H1 (cell line): ENCODE data around the gene DGKI. TPM values are rescaled to one million over a fixed set of nuclear protein-coding genes. Genes with fewer than 3 reads are reported as not detected.
A peak's percentile ranks its signal among the peaks of the same experiment; 100 is the strongest.

Experiments used
- CTCF ChIA-PET: fragments of 300-600 bp; sonication (Branson Sonifier 250); formaldehyde crosslinking; loops from one replicate; lab custom pipeline; 2021; ENCODE audit not compliant: partially characterized antibody; lab: Charles Lee
- POLR2A ChIA-PET: fragments of 300-600 bp; sonication (Branson Sonifier 250); formaldehyde crosslinking; loops from one replicate; lab custom pipeline; 2021; ENCODE audit warnings: inconsistent platforms; ENCODE audit not compliant: partially characterized antibody; lab: Charles Lee
- DNase-seq, 2 experiments: peaks; one replicate each; pipeline versions ENCODE4 v3.0.0 to v3.0.0-alpha.2; 2010 to 2022; ENCODE audit warnings: low spot score in 2 of 2, low read depth in 1 of 2, mixed read lengths in 1 of 2
- FAIRE-seq: peaks from 2 replicates; lab custom pipeline; 2011; peaks lifted over from hg19 to GRCh38; lab: Jason Lieb, UNC
- H2AFZ ChIP-seq: 2 replicates; pipeline ENCODE4 v1.8.1; 2012; ENCODE audit warnings: low read length, inconsistent platforms
- H2AK5ac ChIP-seq: 2 replicates; pipeline ENCODE4 v1.6.1; 2013; ENCODE audit warnings: low read depth, low read length
- H2BK120ac ChIP-seq: replicated peaks from 2 replicates; pipeline ENCODE3; 2013; ENCODE audit warnings: low read depth, low read length, inconsistent platforms
- H2BK12ac ChIP-seq: 2 replicates; pipeline ENCODE4 v1.6.1; 2013; ENCODE audit warnings: low read depth, low read length
- H2BK15ac ChIP-seq: 2 replicates; pipeline ENCODE4 v1.6.1; 2013; ENCODE audit warnings: low read length
- H2BK20ac ChIP-seq: 2 replicates; pipeline ENCODE4 v1.6.1; 2013; ENCODE audit warnings: low read length
- H2BK5ac ChIP-seq: 2 replicates; pipeline ENCODE4 v1.6.1; 2013; ENCODE audit warnings: low read depth, low read length
- H3K14ac ChIP-seq: 2 replicates; pipeline ENCODE4 v1.6.1; 2013; ENCODE audit warnings: inconsistent platforms; ENCODE audit not compliant: insufficient read length
- H3K18ac ChIP-seq: 2 replicates; pipeline ENCODE4 v1.6.1; 2013; ENCODE audit warnings: low read length; ENCODE audit errors: extremely low read depth
- H3K23ac ChIP-seq: 2 replicates; pipeline ENCODE4 v1.6.1; 2013; ENCODE audit warnings: inconsistent platforms; ENCODE audit not compliant: insufficient read length
- H3K23me2 ChIP-seq: 2 replicates; pipeline ENCODE4 v1.6.1; 2013; ENCODE audit warnings: low read depth, low read length
- H3K27ac ChIP-seq: 2 replicates; pipeline ENCODE4 v1.6.1; 2011; ENCODE audit warnings: low read depth, low read length, inconsistent platforms
- H3K27me3 ChIP-seq, 4 experiments: replicated peaks in 1 of 4; 1 replicate in 1 of 4; 2 replicates in 3 of 4; pipeline versions ENCODE4 v1.6.1 to v1.8.1; 2011 to 2013; ENCODE audit warnings: low read length in 3 of 4, mild to moderate bottlenecking in 3 of 4, inconsistent platforms in 2 of 4, mixed read lengths in 2 of 4, moderate library complexity in 1 of 4; ENCODE audit not compliant: control insufficient read depth in 3 of 4, insufficient read depth in 3 of 4; ENCODE audit errors: extremely low read depth in 1 of 4
- H3K36me3 ChIP-seq, 4 experiments: 2 replicates each; pipeline versions ENCODE4 v1.6.1 to v1.8.1; 2011 to 2013; ENCODE audit warnings: mild to moderate bottlenecking in 4 of 4, low read length in 3 of 4, moderate library complexity in 2 of 4, control low read depth in 1 of 4, inconsistent platforms in 1 of 4; ENCODE audit not compliant: insufficient read depth in 4 of 4, control insufficient read depth in 2 of 4
- H3K4ac ChIP-seq: replicated peaks from 2 replicates; pipeline ENCODE3; 2013; ENCODE audit warnings: low read length, low read depth, mixed read lengths, inconsistent platforms; ENCODE audit not compliant: insufficient read length
- H3K4me1 ChIP-seq, 4 experiments: replicated peaks in 1 of 4; 1 replicate in 1 of 4; 2 replicates in 3 of 4; pipeline versions ENCODE4 v1.6.1 to v1.8.1; 2011 to 2013; ENCODE audit warnings: low read length in 3 of 4, inconsistent platforms in 2 of 4, mixed read lengths in 1 of 4; ENCODE audit not compliant: insufficient read depth in 4 of 4, control insufficient read depth in 3 of 4
- H3K4me2 ChIP-seq, 2 experiments: 2 replicates each; pipeline versions ENCODE4 v1.6.1 to v1.8.1; 2011 to 2013; ENCODE audit warnings: low read depth in 2 of 2, low read length in 2 of 2, control low read depth in 1 of 2, inconsistent platforms in 1 of 2, mild to moderate bottlenecking in 1 of 2; ENCODE audit not compliant: insufficient read depth in 1 of 2
- H3K4me3 ChIP-seq, 4 experiments: fragments of 200-600, 300-600 bp in 1 of 4; sonication (generic), shearing (Covaris generic), sonication (Bioruptor Twin) in 1 of 4; 2 replicates each; pipeline versions ENCODE4 v1.5.1 to v1.8.1; 2011 to 2016; ENCODE audit warnings: low read length in 4 of 4, low read depth in 3 of 4, control low read depth in 2 of 4, inconsistent platforms in 2 of 4, mild to moderate bottlenecking in 2 of 4, mixed read lengths in 1 of 4, moderate library complexity in 1 of 4; ENCODE audit not compliant: insufficient read depth in 2 of 4; ENCODE audit errors: extremely low read depth in 1 of 4
- H3K56ac ChIP-seq: replicated peaks from 2 replicates; pipeline ENCODE3; 2013; ENCODE audit warnings: low read depth, mild to moderate bottlenecking, mixed read lengths, low read length, inconsistent platforms; ENCODE audit not compliant: insufficient read length
- H3K79me1 ChIP-seq: 2 replicates; pipeline ENCODE4 v1.6.1; 2013; ENCODE audit warnings: low read depth, low read length, control low read depth
- H3K79me2 ChIP-seq, 2 experiments: 2 replicates each; pipeline versions ENCODE4 v1.6.1 to v1.8.1; 2012 to 2013; ENCODE audit warnings: low read length in 2 of 2, mild to moderate bottlenecking in 2 of 2, inconsistent platforms in 1 of 2; ENCODE audit not compliant: insufficient read depth in 2 of 2, control insufficient read depth in 1 of 2
- H3K9ac ChIP-seq, 4 experiments: replicated peaks in 1 of 4; 1 replicate in 1 of 4; 2 replicates in 3 of 4; pipeline versions ENCODE4 v1.6.1 to v1.8.1; 2011 to 2013; ENCODE audit warnings: low read depth in 3 of 4, low read length in 3 of 4, control low read depth in 2 of 4, mild to moderate bottlenecking in 2 of 4, moderate library complexity in 2 of 4, inconsistent platforms in 1 of 4; ENCODE audit errors: extremely low read depth in 1 of 4
- H3K9me3 ChIP-seq, 2 experiments: 2 replicates each; pipeline versions ENCODE4 v1.6.1 to v1.8.1; 2012 to 2013; ENCODE audit warnings: mild to moderate bottlenecking in 2 of 2, moderate library complexity in 2 of 2, control low read depth in 1 of 2, inconsistent platforms in 1 of 2, low read depth in 1 of 2, low read length in 1 of 2, mixed read lengths in 1 of 2; ENCODE audit not compliant: insufficient read depth in 2 of 2
- H4K20me1 ChIP-seq, 2 experiments: replicated peaks in 1 of 2; 2 replicates each; pipeline versions ENCODE3 to v1.8.1; 2011 to 2013; ENCODE audit warnings: inconsistent platforms in 2 of 2, low read length in 2 of 2, mild to moderate bottlenecking in 1 of 2; ENCODE audit not compliant: insufficient read depth in 2 of 2, control insufficient read depth in 1 of 2
- H4K5ac ChIP-seq: 2 replicates; pipeline ENCODE4 v1.6.1; 2013; ENCODE audit warnings: low read length, low read depth, mixed read lengths, inconsistent platforms; ENCODE audit not compliant: insufficient read length
- H4K8ac ChIP-seq: 2 replicates; pipeline ENCODE4 v1.8.0; 2013; ENCODE audit warnings: mild to moderate bottlenecking, moderate library complexity, low read length, inconsistent platforms; ENCODE audit not compliant: insufficient read depth; ENCODE audit errors: extremely low read depth
- H4K91ac ChIP-seq: replicated peaks from 2 replicates; pipeline ENCODE3; 2013; ENCODE audit warnings: low read length, mixed read lengths, inconsistent platforms; ENCODE audit not compliant: insufficient read length
- BACH1 ChIP-seq: IDR thresholded peaks from 2 replicates; pipeline ENCODE4 v1.6.1; 2012; ENCODE audit warnings: low read length, improper control_type of control experiment
- EGR1 ChIP-seq: IDR thresholded peaks from 2 replicates; pipeline ENCODE4 v1.6.1; 2011; ENCODE audit warnings: low read depth, low read length, borderline replicate concordance
- GABPA ChIP-seq: IDR thresholded peaks from 2 replicates; pipeline ENCODE4 v1.6.1; 2011; ENCODE audit warnings: mild to moderate bottlenecking, low read length, moderate library complexity, borderline replicate concordance; ENCODE audit not compliant: insufficient read depth
- HDAC6 ChIP-seq: IDR thresholded peaks from one replicate; pipeline ENCODE4 v1.7.1; 2012; ENCODE audit warnings: low read depth, mild to moderate bottlenecking, inconsistent platforms, low read length, moderate library complexity
- MAFK ChIP-seq: IDR thresholded peaks from 2 replicates; pipeline ENCODE4 v1.6.1; 2012; ENCODE audit warnings: low read depth, mild to moderate bottlenecking, improper control_type of control experiment, low read length
- POU5F1 ChIP-seq: IDR thresholded peaks from 2 replicates; pipeline ENCODE4 v1.6.1; 2011; ENCODE audit warnings: low read depth, mild to moderate bottlenecking, low read length, moderate library complexity
- SAP30 ChIP-seq: fragments of 300-600 bp; sonication (generic); IDR thresholded peaks from 2 replicates; pipeline ENCODE4 v1.7.1; 2012; ENCODE audit warnings: low read length, moderate library complexity, mild to moderate bottlenecking, inconsistent platforms; ENCODE audit not compliant: insufficient read depth, insufficient replicate concordance
- SP1 ChIP-seq: IDR thresholded peaks from 2 replicates; pipeline ENCODE4 v1.6.1; 2011; ENCODE audit warnings: low read depth, low read length
- TAF7 ChIP-seq: optimal IDR thresholded peaks from 2 replicates; pipeline ENCODE3; 2011; ENCODE audit warnings: low read depth, mild to moderate bottlenecking, inconsistent platforms, low read length, moderate library complexity, borderline replicate concordance
- ZNF274 ChIP-seq: IDR thresholded peaks from 2 replicates; pipeline ENCODE4 v1.7.0; 2012; ENCODE audit warnings: low read length, borderline replicate concordance; ENCODE audit errors: extremely low read depth
- WGBS, 2 experiments: shearing (Covaris generic) in 1 of 2; methylation state at CpG; one replicate each; pipeline versions ENCODE4 v1.1.6 to v1.1.7; 2013 to 2015; ENCODE audit warnings: low lambda C conversion rate in 2 of 2, mixed read lengths in 2 of 2, inconsistent platforms in 1 of 2, low coverage in 1 of 2, missing lambda C conversion rate in 1 of 2; ENCODE audit not compliant: insufficient replicate concordance in 2 of 2, insufficient coverage in 1 of 2, insufficient read length in 1 of 2; ENCODE audit errors: extremely low coverage in 1 of 2, missing lambda C conversion rate in 1 of 2; 5-methylcytosine and 5-hydroxymethylcytosine counted together
- polyA plus RNA-seq, 7 experiments: library from polyadenylated mRNA; depleted of rRNA in 3 of 7; stranded (reverse) in 5 of 7; unstranded in 2 of 7; fragments of >200 nt in 5 of 7; fragments of 200-250 nt in 2 of 7; gene quantifications; 1 replicate in 5 of 7; 2 replicates in 1 of 7; 4 replicates in 1 of 7; pipeline versions ENCODE4 v1.2.1 to v1.2.3, GENCODE V29; 2011 to 2013; ENCODE audit warnings: missing spikeins in 2 of 7, mixed read lengths in 2 of 7
- total RNA-seq: library from RNA; stranded (reverse); fragmentation: NEBNext Ultra II Directional; extraction: Animal tissue kit (Norgen Biotek cat#: 25700); gene quantifications from 2 replicates; pipeline ENCODE4 v1.2.1, GENCODE V29; 2021
- TF ChIP-seq, protein P1 (sequence below), 3 experiments: IDR thresholded peaks; 1 replicate in 2 of 3; 2 replicates in 1 of 3; pipeline versions ENCODE4 v1.5.1 to v1.6.1; 2011; ENCODE audit warnings: low read length in 3 of 3, mild to moderate bottlenecking in 3 of 3, inconsistent platforms in 2 of 3, low read depth in 1 of 3, moderate library complexity in 1 of 3; ENCODE audit not compliant: insufficient read depth in 1 of 3; ENCODE audit errors: control extremely low read depth in 1 of 3

DGKI gene
- total and polyA plus RNA-seq, 2 of the 8 experiments (the other 6 are each of a cell fraction or from before 2014, with no cell fraction given) = 0.20 to 0.71 TPM

DNA sequence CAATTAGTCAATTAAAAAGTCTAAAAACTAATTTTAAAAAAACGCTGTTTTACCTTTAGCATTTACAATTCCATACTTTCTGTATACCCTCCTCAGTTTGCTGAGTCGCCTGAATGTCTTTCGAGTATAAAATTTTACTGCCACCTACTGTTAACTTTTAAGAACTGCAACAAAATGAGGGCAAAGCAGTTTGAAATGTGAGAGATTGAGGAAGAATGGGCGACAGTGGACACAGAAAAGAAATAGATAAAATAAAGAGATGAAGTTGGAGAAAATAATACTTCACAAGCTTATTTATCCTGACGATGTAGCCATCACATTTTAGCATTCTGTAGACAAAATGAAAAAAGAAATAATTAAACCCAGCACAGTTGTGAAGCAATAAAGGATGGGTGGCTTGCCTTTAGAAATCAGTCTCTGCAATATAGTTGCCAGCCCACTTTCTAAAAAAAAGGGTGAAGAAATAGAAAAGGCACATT lies 392.5 kb downstream of the DGKI start:
- no peak overlapping the region for H3K18ac ChIP-seq
- no peaks in the 10 kb centered on the region for H3K36me3 ChIP-seq
- no peak overlapping the region for H4K5ac ChIP-seq
- no peak overlapping the region for H2BK20ac ChIP-seq
- ChIA-PET CTCF (interaction anchor here (0.7 to 3.3 kb wide), 30 partner anchors 8 to 296 kb away, joined by 3 to 13 read pairs (median 4); no protein-coding TSS in a partner anchor), POLR2A (no interaction called here)
- no peak overlapping the region for H3K4me3 ChIP-seq
- H3K14ac ChIP-seq = no peak overlapping the region
- no peak overlapping the region for H3K9ac ChIP-seq
- H3K4ac ChIP-seq = no peak overlapping the region
- no peaks in the 10 kb centered on the region for H3K27me3 ChIP-seq
- no peak overlapping the region for H3K4me2 ChIP-seq
- no peak overlapping the region for H2AK5ac ChIP-seq
- 14% methylated on average over 5 of the region's 5 CpGs; no CpG with 5 or more reads in 1 of the 2 experiments for WGBS, 2 experiments
- H3K79me1 ChIP-seq = no peaks in the 10 kb centered on the region
- H3K79me2 ChIP-seq = no peaks in the 10 kb centered on the region
- H2BK120ac ChIP-seq = no peak overlapping the region
- H3K56ac ChIP-seq = no peak overlapping the region
- no peaks in the 10 kb centered on the region for H3K4me1 ChIP-seq
- no peaks in the 10 kb centered on the region for H4K20me1 ChIP-seq
- H3K23me2 ChIP-seq = no peaks in the 10 kb centered on the region
- no peak overlapping the region for H4K8ac ChIP-seq
- no peak overlapping the region for H2AFZ ChIP-seq
- H3K9me3 ChIP-seq = no peaks in the 10 kb centered on the region
- FAIRE-seq = peak; percentile 86
- H2BK5ac ChIP-seq = no peak overlapping the region
- no peak for DNase-seq
- no peak overlapping the region for H4K91ac ChIP-seq
- no peak overlapping the region for H2BK12ac ChIP-seq
- H3K27ac ChIP-seq = no peak overlapping the region
- H2BK15ac ChIP-seq = no peak overlapping the region
- H3K23ac ChIP-seq = no peak overlapping the region
- TF ChIP-seq SAP30 (no peak), HDAC6 (no peak), GABPA (no peak), POU5F1 (no peak), ZNF274 (no peak), TAF7 (no peak), BACH1 (0 out of 2 replicates have a peak, but pooled peaks have one; percentile 51), MAFK (peak; percentile 93), SP1 (no peak), EGR1 (no peak)
- TF ChIP-seq, protein P1, sequence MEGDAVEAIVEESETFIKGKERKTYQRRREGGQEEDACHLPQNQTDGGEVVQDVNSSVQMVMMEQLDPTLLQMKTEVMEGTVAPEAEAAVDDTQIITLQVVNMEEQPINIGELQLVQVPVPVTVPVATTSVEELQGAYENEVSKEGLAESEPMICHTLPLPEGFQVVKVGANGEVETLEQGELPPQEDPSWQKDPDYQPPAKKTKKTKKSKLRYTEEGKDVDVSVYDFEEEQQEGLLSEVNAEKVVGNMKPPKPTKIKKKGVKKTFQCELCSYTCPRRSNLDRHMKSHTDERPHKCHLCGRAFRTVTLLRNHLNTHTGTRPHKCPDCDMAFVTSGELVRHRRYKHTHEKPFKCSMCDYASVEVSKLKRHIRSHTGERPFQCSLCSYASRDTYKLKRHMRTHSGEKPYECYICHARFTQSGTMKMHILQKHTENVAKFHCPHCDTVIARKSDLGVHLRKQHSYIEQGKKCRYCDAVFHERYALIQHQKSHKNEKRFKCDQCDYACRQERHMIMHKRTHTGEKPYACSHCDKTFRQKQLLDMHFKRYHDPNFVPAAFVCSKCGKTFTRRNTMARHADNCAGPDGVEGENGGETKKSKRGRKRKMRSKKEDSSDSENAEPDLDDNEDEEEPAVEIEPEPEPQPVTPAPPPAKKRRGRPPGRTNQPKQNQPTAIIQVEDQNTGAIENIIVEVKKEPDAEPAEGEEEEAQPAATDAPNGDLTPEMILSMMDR (IDR thresholded peaks at IDR 0.05; ENCODE audit: control extremely low read depth in 1 of 3, insufficient read depth in 1 of 3, low read depth in 1 of 3, low read length in 3 of 3) = peak in 2 of 3 experiments; percentile 39 to 52; a peak in 2 of 4 replicates
